Measurements from ENCODE around the gene ERCC8.

- TF ChIP-seq POLR2A (IDR thresholded peaks at IDR 0.05) (no peak), CTCF (IDR thresholded peaks at IDR 0.05) (no peak)
These were observed 57.1 kb downstream of the ERCC8 start for GRCh38 chr5:60887746-60888145.

Data from thyroid gland (tissue), 4 donors.